Occipital lobe (tissue), 2 donors: ENCODE data around the gene RHCE. TPM values are rescaled to one million over a fixed set of nuclear protein-coding genes. Genes with fewer than 3 reads are reported as not detected.
"Not testable (repeated sequence)": the region's sequence is repeated elsewhere in the genome, so short reads cannot be mapped to it uniquely, and the experiment has no call there.

Source experiments
- DNase-seq: peaks from one replicate; lab custom pipeline; 2025; lab: John Stamatoyannopoulos, UW
- total RNA-seq: library from RNA; depleted of rRNA; stranded (reverse); fragments of >200 nt; gene quantifications from one replicate; pipeline ENCODE4 v1.2.3, GENCODE V29; 2014

The RHCE gene
- total RNA-seq, 1 donor from 2014 or later: not detected

DNA sequence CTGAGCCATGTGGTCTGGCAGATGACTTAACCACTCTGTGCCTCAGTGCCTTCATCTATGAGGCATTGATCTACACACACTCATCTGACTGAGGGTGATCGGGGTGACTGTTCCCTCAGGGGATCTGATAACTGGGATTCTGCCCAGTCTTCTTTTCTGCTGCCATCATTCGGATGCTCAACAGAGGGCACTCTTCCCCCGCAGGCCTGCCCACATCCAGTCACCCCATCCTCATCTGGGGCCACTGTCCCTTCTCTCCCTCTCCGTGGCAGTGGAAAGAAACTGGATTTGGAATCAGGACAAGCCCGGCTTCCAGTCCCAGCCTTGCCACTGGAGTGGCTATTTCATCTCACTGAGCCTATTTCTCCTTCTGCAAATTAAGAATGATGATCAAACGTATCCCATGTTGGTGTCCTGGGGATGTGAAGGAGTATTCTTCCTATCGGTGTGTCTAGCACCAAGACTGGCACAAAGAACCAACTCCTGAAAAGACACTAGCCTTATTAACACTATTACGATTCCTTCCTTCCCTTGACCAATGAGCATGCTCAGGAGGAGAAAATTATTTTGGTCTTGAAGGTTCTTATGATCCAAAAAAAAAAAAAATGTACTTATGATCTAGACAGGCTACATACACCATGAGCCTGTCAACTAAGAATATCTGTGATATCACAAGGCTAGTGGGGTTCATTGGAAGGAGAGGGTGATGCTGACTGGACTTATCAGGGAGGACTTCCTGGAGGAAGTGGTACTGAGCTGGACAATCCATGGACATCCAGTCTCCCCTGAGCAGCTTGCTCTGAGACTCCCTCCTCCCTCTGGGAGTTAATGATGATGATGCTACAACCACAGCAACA, 17.4 kb downstream of the RHCE start:
- not testable (repeated sequence) for DNase-seq

DNA sequence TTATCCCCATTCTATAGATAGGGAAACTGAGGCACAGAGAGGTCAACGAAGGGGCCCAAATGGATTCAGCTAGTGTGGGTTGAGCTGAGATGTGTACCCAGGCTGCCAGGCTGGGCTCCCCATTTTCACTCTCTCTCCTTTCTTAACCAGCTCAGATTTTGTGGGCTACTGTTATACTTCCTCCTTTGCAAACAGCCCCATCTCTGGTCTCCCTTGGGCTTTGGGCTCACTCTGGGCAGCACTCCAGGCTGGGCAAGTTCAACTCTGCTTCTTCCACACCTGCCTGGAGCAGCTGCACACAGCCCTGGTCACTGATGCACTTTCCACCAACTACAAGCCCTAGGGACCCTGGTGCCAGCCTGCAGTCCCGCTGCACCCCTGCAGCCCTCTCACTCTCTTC, 22.5 kb downstream of the RHCE start:
- not testable (repeated sequence) for DNase-seq

GRCh38 chr1:25397549-25397948, 23.1 kb downstream of the RHCE start:
- not testable (repeated sequence) for DNase-seq

DNA sequence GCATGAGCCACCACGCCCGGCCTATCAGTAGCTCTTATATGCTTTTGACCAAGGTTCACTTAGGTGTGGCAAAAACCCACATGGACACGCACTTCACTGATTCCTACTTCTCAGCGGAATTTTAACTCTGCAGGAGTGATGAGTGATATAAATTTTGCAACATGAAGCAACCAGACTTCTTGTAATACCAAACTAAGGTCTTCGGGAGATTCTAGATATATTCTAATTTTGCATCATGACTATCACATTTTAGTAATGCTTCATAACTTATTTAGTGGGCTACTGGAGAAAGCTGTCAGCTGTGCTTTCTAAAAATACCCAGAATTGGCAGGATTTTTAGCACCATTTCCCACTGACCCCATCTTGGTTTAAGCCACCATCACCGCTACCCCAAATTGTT, 27.8 kb downstream of the RHCE start:
- no peak for DNase-seq

DNA sequence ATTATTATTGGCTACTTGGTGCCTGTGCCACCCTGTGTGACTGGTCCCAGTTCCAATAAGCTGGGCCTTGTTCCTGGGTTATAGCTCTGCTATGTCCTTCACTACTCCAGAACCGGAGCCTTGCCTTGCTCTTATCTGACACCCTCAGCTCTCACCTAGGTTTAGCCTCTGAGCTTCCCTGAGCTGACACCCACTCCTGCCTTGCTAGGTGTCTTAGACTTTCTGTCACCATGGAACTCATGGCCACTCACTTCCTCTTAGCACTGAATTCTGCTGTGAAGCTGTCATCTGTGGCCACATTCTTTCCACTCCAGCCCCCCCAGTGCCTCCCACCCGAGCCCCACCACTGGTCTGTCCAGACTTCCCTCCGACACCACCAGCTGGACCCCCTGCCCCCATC, 30.9 kb downstream of the RHCE start:
- DNase-seq: not testable (repeated sequence)

- not testable (repeated sequence) for DNase-seq
Observed at GRCh38 chr1:25388691-25389090, 31.9 kb downstream of the RHCE start.

GRCh38 chr1:25387096-25387495, 33.5 kb downstream of the RHCE start:
- not testable (repeated sequence) for DNase-seq

- not testable (repeated sequence) for DNase-seq
Observed at GRCh38 chr1:25383875-25384274, 36.8 kb downstream of the RHCE start.

DNA sequence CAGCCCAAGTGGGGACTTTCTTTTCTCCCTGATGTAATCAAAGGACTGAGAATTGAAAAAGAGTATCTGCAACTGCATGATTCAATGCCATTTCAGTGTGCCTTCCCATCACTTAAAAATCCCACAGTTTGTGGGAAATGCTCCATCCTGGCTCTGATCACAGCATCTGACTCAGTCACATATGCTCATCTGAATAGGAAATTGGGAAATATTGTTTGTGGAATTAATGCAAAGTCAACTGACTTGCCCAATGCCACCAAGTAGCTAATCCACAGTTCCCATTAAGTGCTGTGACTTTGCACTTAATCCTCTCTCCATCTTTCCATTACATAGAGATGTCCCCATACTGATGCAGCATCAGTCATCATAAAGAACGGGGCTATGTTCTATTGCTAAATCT, 37.5 kb downstream of the RHCE start:
- DNase-seq: not testable (repeated sequence)

GRCh38 chr1:25382543-25382942, 38.1 kb downstream of the RHCE start:
- DNase-seq: not testable (repeated sequence)

DNA sequence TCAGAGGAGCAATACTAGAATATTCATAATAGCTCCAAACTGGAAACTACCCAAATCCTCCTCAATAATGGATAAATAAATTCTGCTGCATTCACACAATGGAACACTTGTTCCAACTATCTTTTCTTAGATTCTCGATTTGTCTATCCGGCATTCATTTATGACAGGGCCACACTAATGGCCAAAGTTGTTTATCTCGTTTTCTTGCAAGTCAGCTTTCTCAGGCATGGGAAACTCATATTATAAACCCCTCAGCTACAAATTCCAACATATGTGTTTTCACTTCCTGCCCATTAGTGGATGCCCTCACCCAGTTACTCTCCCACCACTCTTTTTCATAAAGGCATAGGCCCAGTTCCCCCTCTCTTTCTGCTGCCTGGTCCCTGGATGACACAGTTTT, 42.3 kb downstream of the RHCE start:
- DNase-seq: not testable (repeated sequence)

DNA sequence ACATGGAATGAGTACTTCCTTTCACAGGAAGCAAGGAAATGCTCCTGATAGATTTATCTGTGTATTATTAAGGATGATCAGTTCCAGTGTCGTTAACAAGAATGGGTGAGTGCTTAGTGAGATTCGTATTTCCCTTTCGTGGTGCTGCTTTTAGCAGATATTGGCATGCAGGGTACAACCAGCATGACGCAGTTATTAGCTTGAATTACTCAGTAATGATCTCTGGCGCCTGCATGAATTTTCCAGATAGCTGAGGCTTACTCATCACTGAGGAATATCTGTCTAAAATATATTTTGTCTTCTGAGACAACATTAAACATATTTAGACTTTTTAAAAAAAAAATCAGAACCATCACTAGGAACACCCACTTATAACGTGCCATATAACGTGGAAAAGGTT, 48.9 kb downstream of the RHCE start:
- not testable (repeated sequence) for DNase-seq

GRCh38 chr1:25369691-25370271, 50.8 kb downstream of the RHCE start:
- DNase-seq: not testable (repeated sequence)

GRCh38 chr1:25369241-25369640, 51.4 kb downstream of the RHCE start:
- no peak for DNase-seq

DNA sequence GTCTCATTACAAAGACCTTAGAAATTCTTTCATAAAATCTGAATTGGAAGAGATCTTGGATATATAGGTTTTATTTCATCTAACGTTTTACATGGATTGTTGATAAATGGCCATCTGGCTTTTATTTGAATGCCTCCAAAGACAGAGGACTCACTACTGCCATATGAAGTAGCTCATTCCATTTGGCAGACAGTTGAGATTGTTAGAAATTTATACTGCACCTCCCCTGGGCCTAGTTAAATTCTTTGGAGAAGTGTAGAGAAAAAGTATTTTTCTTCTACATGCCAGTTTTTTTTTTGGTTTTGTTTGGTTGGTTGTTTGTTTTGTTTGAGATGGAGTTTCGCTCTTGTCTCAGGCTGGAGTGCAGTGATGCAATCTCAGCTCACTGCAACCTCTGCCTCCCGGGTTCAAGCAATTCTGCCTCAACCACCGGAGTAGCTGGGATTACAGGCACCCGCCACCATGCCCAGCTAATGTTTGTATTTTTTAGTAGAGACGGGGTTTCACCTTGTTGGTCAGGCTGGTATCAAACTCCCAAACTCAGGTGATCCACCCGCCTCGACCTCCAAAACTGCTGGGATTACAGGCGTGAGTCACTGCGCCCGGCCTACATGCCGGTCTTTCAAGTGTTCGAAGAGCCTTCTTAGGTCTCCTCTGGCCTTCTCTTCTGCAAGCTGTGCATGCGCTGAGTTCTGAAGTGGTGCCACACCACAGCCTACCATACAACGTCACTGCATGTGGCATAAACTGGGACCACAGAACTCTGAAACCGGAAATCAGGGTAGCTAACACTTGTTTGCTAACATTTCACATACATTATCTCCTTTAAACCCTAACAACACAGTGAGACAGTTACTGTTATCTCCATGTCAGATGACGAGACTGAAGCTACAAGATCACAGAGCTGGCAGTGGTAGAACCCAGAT, 57.7 kb downstream of the RHCE start:
- DNase-seq: not testable (repeated sequence)

DNA sequence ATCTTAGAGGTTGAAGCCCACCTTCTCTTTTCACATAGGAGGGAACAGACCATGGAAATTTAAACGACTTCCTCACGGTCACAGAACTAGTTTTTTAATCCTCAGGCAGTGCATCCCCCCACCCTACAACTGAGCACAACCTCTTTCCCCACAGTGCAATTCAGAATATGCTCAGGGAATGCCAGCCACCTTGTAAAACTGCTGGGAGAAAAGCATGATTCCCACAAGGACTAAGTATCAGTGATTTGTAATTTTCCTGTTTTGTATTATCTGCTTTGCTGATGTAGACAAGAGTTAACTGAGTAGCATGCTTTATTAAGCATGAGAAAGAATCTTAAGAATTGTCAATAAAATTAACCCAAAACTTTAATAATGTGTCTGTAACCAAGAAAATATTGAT, 58.7 kb downstream of the RHCE start:
- no peak for DNase-seq

- no peak for DNase-seq
Observed at GRCh38 chr1:25360596-25361581, 59.7 kb downstream of the RHCE start.

- no peak for DNase-seq
Observed at GRCh38 chr1:25356848-25357247, 63.8 kb downstream of the RHCE start.

GRCh38 chr1:25356441-25356840, 64.2 kb downstream of the RHCE start:
- no peak for DNase-seq

- no peak for DNase-seq
Observed at GRCh38 chr1:25355841-25356395, 64.7 kb downstream of the RHCE start.
